ENCODE results near the gene RAB40A. TPM values are rescaled to one million over a fixed set of nuclear protein-coding genes. Genes with fewer than 3 reads are reported as not detected.
"Not testable (repeated sequence)": the region's sequence is repeated elsewhere in the genome, so short reads cannot be mapped to it uniquely, and the experiment has no call there.

The RAB40A gene
- total RNA-seq, 4 donors from 2014 or later = 0.13 to 0.84 (median 0.38) TPM

- no peak overlapping the region for H3K4me3 ChIP-seq (ENCODE audit: low read depth, poor library complexity, severe bottlenecking)
- no peak for DNase-seq (ENCODE audit: low spot score in 2 of 2)
- intact Hi-C loops (cut with DNase I; ENCODE audit: low total_unique reads) = no loop called here
- 43 to 56% methylated on average over 1 of the region's 1 CpG for WGBS, 2 donors
- TF ChIP-seq CTCF (IDR thresholded peaks at IDR 0.05) (no peak), POLR2A (IDR thresholded peaks at IDR 0.05) (no peak)
Measured at GRCh38 chrX:103503853-103504207, 15.5 kb downstream of the RAB40A start.

DNA sequence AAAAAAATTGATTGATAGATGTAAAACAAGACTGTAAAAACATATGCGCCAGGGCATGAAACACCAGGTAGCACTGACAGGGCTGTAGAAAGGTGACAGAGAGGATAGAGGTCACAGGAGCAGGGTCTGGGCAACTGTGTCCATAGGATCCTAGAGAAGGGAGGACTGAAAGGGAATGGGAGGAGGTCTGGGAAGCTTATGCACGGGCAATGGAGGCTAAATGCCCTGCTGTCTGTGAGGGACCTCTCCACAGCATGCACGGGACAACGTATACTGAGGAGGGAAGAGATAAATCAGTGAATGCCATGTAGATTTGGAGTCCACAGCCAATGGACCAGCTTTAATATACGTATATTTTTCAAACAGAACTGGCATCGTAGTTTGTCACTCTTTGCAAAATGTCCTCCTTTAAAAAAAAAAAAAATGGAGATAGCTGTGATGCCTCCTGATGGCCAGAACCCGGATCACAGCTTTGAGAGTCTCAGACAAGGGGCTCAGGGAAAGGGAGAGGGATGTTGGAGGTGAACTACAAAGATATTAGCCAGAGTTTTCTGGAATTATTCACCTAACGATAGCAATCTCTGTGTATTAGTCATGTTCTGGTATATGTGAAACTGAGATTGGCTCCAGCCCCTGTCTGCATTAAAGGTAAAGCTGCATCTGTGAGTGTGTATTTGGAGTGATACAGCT is 16.0 kb downstream of the RAB40A start:
- intact Hi-C loops (cut with DNase I; ENCODE audit: low total_unique reads) = no loop called here
- TF ChIP-seq CTCF (IDR thresholded peaks at IDR 0.05) = no peak
- TF ChIP-seq POLR2A (IDR thresholded peaks at IDR 0.05) = no peak
- DNase-seq (ENCODE audit: low spot score in 2 of 2) = no peak
- 47 to 50% methylated on average over 8 of the region's 8 CpGs for WGBS, 2 donors
- no peak overlapping the region for H3K4me3 ChIP-seq (ENCODE audit: low read depth, poor library complexity, severe bottlenecking)

- WGBS, 2 donors = 78 to 94% methylated on average over 5 of the region's 5 CpGs
- DNase-seq (ENCODE audit: low spot score in 2 of 2) = no peak
- TF ChIP-seq CTCF (IDR thresholded peaks at IDR 0.05) = no peak
- TF ChIP-seq POLR2A (IDR thresholded peaks at IDR 0.05) = no peak
- intact Hi-C loops (cut with DNase I; ENCODE audit: low total_unique reads) = no loop called here
- H3K4me3 ChIP-seq (ENCODE audit: low read depth, poor library complexity, severe bottlenecking) = no peak overlapping the region
Measured at GRCh38 chrX:103498786-103499185, 20.5 kb downstream of the RAB40A start.

GRCh38 chrX:103495786-103496185 is 23.5 kb downstream of the RAB40A start:
- DNase-seq (ENCODE audit: low spot score in 2 of 2) = no peak
- intact Hi-C loops (cut with DNase I; ENCODE audit: low total_unique reads) = no loop called here
- no peak overlapping the region for H3K4me3 ChIP-seq (ENCODE audit: low read depth, poor library complexity, severe bottlenecking)
- WGBS, 2 donors = 93 to 96% methylated on average over 1 of the region's 1 CpG
- TF ChIP-seq CTCF (IDR thresholded peaks at IDR 0.05) (no peak), POLR2A (IDR thresholded peaks at IDR 0.05) (no peak)

- intact Hi-C loops (cut with DNase I; ENCODE audit: low total_unique reads); DNase-seq (ENCODE audit: low spot score in 2 of 2); H3K4me3 ChIP-seq (ENCODE audit: low read depth, poor library complexity, severe bottlenecking): not testable (repeated sequence)
- 80 to 91% methylated on average over 3 of the region's 3 CpGs for WGBS, 2 donors
Measured at GRCh38 chrX:103493578-103493977, 25.7 kb downstream of the RAB40A start.

DNA sequence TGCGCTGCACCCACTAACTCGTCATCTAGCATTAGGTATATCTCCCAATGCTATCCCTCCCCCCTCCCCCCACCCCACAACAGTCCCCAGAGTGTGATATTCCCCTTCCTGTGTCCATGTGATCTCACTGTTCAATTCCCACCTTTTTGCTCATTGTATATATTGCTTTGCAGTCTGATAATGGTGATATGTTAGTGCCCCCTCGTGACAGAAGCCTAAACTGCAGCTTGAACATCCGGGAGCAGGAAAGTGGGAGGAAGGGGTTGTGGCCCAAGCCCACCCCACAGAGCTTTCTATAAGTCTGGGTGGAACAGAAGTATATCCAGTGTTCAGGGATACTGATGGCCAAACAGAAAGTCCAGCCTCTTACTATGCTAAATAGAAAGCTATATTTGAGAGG is 29.6 kb downstream of the RAB40A start:
- H3K4me3 ChIP-seq (ENCODE audit: low read depth, poor library complexity, severe bottlenecking); DNase-seq (ENCODE audit: low spot score in 2 of 2); intact Hi-C loops (cut with DNase I; ENCODE audit: low total_unique reads): not testable (repeated sequence)
- 36% methylated on average over 4 of the region's 4 CpGs for WGBS, 2 donors

- no peak for DNase-seq (ENCODE audit: low spot score in 2 of 2)
- no peak for TF ChIP-seq POLR2A (IDR thresholded peaks at IDR 0.05)
- TF ChIP-seq CTCF (IDR thresholded peaks at IDR 0.05) = no peak
- H3K4me3 ChIP-seq (ENCODE audit: low read depth, poor library complexity, severe bottlenecking) = no peak overlapping the region
- WGBS, 2 donors = no CpG with 5 or more reads among the region's 1 CpG
- intact Hi-C loops (cut with DNase I; ENCODE audit: low total_unique reads) = no loop called here
Measured at GRCh38 chrX:103488794-103489193, 30.5 kb downstream of the RAB40A start.

Data from lower leg skin (tissue), 4 donors.